OCI-M1 (cell line): ENCODE measurements around the gene GAK.

Source experiments
- DNase-seq: peaks from one replicate; lab custom pipeline; 2025; lab: John Stamatoyannopoulos, UW

Gene GAK

DNA sequence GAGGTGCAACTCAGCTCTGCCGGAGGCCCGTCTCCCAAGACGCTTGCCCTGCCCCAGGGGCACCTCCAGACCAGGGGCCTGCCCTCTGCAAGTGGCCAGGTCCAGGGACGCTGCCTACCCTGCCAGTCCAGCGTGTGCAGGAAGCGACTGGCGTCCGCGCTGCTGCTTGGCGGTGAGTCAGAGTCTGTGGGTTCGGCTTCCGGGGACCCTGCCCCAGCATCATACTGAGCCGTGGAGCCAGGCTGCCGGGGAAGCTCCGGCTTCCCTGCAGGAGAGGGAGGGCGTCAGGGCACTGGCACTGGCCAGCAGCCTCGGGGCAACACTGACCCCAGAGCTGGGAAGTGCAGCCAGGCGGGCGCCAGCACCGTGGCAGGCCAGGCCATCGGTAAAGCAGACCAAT is 63.7 kb downstream of the GAK start:
- DNase-seq, result no peak

DNA sequence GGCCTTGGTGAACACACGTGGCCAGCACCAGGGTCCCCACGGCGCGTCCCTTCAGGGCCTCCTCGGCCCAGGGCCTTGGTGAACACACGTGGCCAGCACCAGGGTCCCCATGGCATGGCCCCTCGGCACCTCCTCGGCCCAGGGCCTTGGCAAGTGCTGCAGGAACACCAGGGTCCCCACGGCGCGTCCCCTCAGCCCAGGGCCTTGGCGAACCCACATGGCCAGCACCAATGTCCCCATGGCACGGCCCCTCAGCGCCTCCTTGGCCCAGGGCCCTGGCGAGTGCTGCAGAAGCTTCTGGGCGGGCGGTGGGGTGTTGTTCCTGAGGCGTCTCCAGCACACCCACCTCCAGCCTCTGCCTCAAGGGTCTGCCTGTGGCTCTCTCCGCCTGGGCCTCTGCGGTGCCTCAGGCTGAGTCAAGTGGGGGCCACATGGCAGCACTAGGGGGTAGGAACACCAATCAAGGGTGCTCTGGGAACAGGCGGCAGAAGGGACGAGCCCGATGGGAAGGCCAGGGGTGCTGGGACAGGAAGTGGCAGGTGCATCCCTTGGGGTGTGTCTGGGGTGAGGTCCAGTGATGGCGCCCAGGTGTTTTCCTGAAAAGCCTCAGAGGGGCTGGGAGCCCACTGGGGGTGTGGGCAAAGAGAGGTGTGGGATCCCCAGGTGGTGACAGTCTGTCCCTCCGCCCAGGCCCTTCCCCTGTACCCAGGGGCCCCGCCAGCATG is 64.4 kb downstream of the GAK start:
- DNase-seq, result no peak

GRCh38 chr4:866761-867390 is 65.2 kb downstream of the GAK start:
- no peak for DNase-seq

GRCh38 chr4:866068-866760 is 65.9 kb downstream of the GAK start:
- no peak for DNase-seq

DNA sequence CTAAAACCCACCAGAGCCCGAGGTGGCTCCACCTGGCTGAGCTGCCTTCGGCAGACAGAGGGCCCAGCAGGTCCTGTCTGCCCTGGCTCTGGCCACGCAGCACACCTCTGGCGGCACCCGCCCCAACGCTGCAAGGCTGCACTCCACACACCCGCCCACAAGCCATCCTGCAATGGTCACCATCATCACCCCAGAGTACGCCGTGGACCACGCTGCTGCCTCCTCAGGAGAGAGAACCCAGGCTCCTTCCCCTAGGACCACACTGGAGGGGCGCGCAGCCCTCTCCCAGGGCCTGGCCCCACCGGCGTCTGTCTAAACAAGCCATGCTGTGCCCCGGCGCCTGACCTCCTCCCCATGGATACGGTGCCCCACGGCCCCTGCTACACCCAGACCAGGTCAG is 66.5 kb downstream of the GAK start:
- no peak for DNase-seq

DNA sequence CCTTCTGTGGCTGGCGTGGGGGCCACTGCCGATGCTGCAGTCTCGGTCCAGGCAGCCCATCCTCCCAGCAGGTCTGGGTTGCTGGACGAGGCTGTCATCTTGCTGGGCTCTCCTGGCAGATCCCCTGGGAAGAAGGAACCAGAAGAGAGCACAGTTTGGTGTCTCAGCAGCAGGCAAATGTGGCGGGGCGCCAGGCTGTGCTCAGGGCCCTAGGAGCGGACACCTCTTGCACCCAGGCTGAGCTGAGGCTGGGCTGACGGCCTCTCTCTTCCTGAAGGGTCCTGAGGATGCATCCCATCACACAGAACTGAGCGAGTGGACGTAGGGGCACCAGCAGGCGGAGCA is 67.0 kb downstream of the GAK start:
- no peak for DNase-seq

- no peak for DNase-seq
These were observed 67.5 kb downstream of the GAK start for GRCh38 chr4:864456-865120.

GRCh38 chr4:860561-860960 is 71.6 kb downstream of the GAK start:
- no peak for DNase-seq

GRCh38 chr4:859496-859895 is 72.6 kb downstream of the GAK start:
- DNase-seq, result no peak

DNA sequence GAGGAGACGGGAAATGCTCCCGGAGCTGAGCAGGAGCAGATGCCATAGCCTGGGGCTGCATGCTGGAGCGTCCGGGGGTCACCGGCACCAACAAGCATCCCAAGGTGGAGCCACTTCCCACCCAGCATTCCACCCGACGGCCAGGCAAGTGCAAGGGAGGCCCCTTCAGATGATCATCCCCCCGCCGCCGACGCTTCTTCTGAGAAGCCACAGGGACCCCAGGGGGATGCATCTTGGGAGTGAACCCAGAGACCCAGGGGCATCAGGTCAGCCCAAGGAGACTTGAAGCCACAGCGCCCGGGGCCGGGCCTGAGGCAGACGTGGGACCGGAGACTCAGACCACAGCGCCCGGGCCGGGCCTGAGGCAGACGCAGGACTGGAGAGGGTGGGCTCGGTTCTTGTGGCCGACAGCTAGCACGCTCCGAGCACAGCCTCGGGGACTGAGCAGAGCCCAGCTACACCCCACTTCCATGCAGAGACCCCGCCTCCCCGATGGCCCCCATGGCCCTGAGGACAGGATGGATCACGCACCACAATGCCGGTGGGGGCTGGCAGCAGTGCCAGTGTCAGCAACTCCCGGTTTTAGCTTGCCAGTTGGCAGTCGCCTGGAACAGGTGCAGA is 73.2 kb downstream of the GAK start:
- DNase-seq, result no peak

- DNase-seq, result no peak
These were observed 74.1 kb downstream of the GAK start for GRCh38 chr4:858041-858481.

- no peak for DNase-seq
These were observed 74.7 kb downstream of the GAK start for GRCh38 chr4:857461-857860.

GRCh38 chr4:856225-856901 is 75.8 kb downstream of the GAK start:
- DNase-seq, result no peak

DNA sequence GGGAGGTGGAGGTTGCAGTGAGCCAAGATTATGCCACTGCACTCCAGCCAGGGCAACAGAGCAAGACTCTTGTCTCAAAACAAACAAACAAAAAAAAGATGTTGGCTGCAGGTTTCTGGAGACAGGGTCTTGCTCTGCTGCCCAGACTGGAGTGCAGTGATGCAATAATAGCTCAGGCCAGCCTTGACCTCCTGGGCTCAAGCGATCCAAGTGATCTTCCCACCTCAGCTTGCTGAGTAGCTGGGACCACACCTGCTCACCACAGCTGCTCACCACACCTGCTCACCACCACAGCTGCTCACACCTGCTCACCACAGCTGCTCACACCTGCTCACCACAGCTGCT is 76.3 kb downstream of the GAK start:
- DNase-seq, result no peak

DNA sequence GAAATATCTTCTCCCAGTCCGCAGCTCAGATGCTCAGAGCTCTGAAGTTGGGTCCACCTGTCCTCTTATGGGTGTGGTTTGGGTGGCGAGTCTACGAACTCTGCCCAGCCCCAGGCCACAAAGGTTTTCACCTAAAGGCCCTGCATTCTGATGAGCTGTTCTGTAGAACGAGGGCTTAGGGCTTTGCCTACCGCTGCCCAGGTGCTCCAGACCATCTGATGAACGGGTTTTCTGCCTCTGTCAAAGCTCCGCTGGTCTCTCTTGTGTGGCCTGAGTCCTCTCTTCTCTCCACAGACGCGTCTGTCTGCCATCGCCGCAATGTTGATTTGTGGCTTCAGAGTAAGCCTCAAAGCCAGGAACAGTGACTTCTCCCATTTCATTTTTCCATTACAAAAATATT is 77.8 kb downstream of the GAK start:
- DNase-seq, result no peak

GRCh38 chr4:853416-853781 is 78.7 kb downstream of the GAK start:
- no peak for DNase-seq

DNA sequence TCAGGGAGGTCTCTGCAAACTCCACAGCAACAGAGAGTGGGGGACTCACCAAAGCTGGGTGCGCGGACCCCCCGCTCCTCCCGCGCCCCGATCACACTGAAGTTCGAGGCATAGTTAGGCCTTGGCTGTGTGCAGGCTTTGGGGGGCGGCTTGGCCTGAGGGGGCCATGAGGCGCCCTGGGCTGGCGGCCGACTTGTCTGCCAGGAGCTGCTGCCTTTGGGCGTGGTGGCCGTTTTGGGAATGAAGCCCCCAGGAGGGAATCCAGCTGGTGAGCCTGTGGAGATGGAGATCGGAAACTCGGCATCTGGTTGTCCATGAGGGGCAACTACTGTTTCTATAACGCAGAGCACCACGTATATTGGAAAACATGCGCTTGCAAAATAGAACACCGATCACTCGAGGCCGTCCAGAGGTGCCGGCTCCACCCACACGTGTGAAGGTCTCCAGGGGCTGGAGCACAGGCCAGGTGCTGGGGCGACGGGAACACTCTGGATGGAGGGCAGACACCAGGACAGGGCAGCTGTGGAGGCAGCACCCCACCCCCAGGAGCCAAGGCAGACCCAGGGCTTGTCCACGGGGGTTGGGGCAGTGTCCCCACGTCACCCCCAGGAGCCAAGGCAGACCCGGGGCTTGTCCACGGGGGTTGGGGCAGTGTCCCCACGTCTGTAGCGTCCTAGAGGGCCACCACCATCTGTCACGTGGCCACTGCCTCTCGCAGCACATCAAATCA is 80.2 kb downstream of the GAK start:
- DNase-seq, result no peak

DNA sequence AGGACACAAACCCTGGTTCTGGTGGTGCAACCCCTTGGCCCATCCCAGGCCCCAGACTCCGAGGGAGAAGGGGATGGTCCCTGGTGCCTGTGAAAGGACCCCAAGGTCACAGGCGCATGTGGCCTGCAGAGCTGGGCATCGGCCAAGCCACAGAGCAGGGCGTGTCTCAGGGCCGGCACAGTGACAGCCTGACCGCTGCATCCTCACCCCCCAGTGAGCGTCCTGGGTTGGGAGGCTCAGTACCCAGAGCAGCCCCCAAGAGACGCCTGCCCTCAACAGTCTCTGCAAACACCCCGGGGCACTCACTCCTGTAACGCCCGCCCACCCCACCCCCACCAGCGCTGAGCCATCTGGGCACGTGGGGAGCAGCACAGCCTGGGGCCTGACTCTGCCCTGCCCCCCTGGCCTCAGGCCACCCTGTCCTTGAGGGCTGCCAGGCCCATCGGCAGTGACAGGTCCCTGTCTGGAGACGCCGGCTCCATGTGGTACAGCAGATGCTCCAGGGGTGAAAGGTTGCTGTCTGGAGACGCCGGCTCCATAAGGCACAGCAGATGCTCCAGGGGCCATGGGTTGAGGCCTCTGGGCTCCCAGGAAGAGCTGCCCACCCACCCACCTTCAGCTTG is 81.7 kb downstream of the GAK start:
- no peak for DNase-seq

- no peak for DNase-seq
These were observed 82.5 kb downstream of the GAK start for GRCh38 chr4:849478-850175.

DNA sequence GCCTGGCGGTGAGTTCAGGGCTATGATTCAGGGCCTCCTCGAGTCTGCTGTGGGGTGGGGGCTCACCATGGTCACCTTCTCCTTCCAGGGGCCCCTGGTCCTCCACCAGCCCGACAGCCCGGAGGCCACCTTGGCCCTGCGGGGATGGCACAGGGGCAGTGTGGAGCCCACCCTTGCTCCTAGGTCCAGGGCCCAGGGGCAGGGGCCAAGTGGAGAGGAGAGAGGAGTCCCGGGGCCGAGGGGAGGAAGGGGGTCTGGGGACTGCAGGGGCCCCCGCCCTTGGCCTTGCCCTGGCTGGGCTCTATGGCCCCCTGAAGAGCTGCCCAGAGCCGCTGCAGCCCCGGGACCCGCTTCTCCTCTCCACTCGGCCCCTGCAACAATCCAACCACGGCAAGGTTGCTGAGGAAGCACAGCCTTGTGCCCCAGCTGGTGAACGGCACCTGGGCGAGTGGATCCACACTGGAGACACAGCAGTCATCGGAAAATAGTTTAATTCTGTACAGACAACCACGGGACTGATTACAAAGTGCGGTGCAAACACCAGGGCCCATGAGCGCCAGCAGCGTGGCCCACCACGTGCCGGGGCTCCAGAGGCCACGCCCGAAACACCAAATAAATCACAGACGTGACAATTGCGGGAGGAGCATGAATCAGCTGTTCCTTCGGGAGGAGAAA is 83.2 kb downstream of the GAK start:
- DNase-seq, result no peak
